Adrenal gland (tissue), 5 donors: ENCODE data around the gene GDPD4.

Experiments
- POLR2A ChIP-seq, 2 donors: fragments of 450-650 bp; IDR thresholded peaks; one replicate each; pipeline ENCODE4 v1.6.1; 2017; ENCODE audit warnings: antibody characterized with exemption in 2 of 2, mild to moderate bottlenecking in 2 of 2, moderate library complexity in 1 of 2
- TF ChIP-seq, protein P1 (sequence below), 6 experiments: fragments of 450-650 bp in 4 of 6; fragments of 200-600 bp in 2 of 6; sonication (generic) in 1 of 6; IDR thresholded peaks; 1 replicate in 5 of 6; 2 replicates in 1 of 6; pipeline versions ENCODE4 v1.5.1 to v1.8.0; 2016 to 2021; ENCODE audit warnings: antibody characterized with exemption in 6 of 6, mild to moderate bottlenecking in 2 of 6, moderate library complexity in 1 of 6
- donor health status: DM: no; HTN: no; CAD: no.

GRCh38 chr11:77184136-77184860 is 117.2 kb downstream of the GDPD4 start:
- no peak for TF ChIP-seq POLR2A (IDR thresholded peaks at IDR 0.05)
- TF ChIP-seq, protein P1, sequence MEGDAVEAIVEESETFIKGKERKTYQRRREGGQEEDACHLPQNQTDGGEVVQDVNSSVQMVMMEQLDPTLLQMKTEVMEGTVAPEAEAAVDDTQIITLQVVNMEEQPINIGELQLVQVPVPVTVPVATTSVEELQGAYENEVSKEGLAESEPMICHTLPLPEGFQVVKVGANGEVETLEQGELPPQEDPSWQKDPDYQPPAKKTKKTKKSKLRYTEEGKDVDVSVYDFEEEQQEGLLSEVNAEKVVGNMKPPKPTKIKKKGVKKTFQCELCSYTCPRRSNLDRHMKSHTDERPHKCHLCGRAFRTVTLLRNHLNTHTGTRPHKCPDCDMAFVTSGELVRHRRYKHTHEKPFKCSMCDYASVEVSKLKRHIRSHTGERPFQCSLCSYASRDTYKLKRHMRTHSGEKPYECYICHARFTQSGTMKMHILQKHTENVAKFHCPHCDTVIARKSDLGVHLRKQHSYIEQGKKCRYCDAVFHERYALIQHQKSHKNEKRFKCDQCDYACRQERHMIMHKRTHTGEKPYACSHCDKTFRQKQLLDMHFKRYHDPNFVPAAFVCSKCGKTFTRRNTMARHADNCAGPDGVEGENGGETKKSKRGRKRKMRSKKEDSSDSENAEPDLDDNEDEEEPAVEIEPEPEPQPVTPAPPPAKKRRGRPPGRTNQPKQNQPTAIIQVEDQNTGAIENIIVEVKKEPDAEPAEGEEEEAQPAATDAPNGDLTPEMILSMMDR (IDR thresholded peaks at IDR 0.05): no peak
